K562 (cell line): ENCODE results near the gene NUP50. TPM values are rescaled to one million over a fixed set of nuclear protein-coding genes. Genes with fewer than 3 reads are reported as not detected.

Experiments used
- ATAC-seq: fragments of 200-7000 bp; cut with Tn5 transposase; 3 replicates; pipeline ENCODE4 v1.9.1; 2020; ENCODE audit warnings: moderate library complexity
- BruUV-seq: library from RNA; stranded (reverse); fragments of 400-500 nt; replicated peaks from 2 replicates; lab custom pipeline; 2021; lab: Mats Ljungman, UMichigan
- CTCF ChIA-PET: fragments of 300-600 bp; formaldehyde crosslinking; extraction: SDS; loops from one replicate; lab custom pipeline; 2021; ENCODE audit warnings: low intra/inter-chr PET ratio; lab: Yijun Ruan, JAX
- POLR2A ChIA-PET: fragments of 300-600, 350-650 bp; sonication (Branson Sonifier 250); formaldehyde crosslinking; extraction: SDS; loops from one replicate; lab custom pipeline; 2021; ENCODE audit warnings: antibody characterized with exemption, inconsistent platforms; lab: Yijun Ruan, JAX
- DNase-seq, 4 experiments: peaks; one replicate each; pipeline versions ENCODE4 v3.0.0 to v3.0.0-alpha.2; 2011 to 2018; ENCODE audit warnings: low spot score in 3 of 4, mixed read lengths in 3 of 4; ENCODE audit errors: extremely low read depth in 1 of 4
- FAIRE-seq: peaks from 2 replicates; lab custom pipeline; 2011; peaks lifted over from hg19 to GRCh38; lab: Jason Lieb, UNC
- H2AFZ ChIP-seq: 2 replicates; pipeline ENCODE4 v1.6.0; 2011; ENCODE audit warnings: low read depth, low read length, control low read depth, inconsistent platforms
- H3K27ac ChIP-seq: fragments of 200-600 bp; 3 replicates; pipeline ENCODE4 v1.8.0; 2011; ENCODE audit warnings: low read depth, mild to moderate bottlenecking, control low read depth, inconsistent platforms, low read length, moderate library complexity, mixed read lengths; ENCODE audit errors: extremely low read depth
- H3K27me3 ChIP-seq, 2 experiments: fragments of 300-600 bp in 1 of 2; 2 replicates in 1 of 2; 3 replicates in 1 of 2; pipeline versions ENCODE4 v1.6.0 to v1.8.0; 2011; ENCODE audit warnings: inconsistent platforms in 2 of 2, low read length in 2 of 2, mild to moderate bottlenecking in 1 of 2, mixed read lengths in 1 of 2, moderate library complexity in 1 of 2; ENCODE audit not compliant: control insufficient read depth in 2 of 2, insufficient read depth in 2 of 2
- H3K36me3 ChIP-seq: fragments of 300-600 bp; 3 replicates; pipeline ENCODE4 v1.8.0; 2011; ENCODE audit warnings: mild to moderate bottlenecking, low read length, inconsistent platforms; ENCODE audit not compliant: control insufficient read depth, insufficient read depth
- H3K4me1 ChIP-seq, 2 experiments: fragments of 200-600 bp in 1 of 2; replicated peaks in 1 of 2; 2 replicates in 1 of 2; 3 replicates in 1 of 2; pipeline versions ENCODE4 v1.5.1 to v1.8.0; 2011; ENCODE audit warnings: inconsistent platforms in 2 of 2, low read length in 2 of 2, mild to moderate bottlenecking in 1 of 2, mixed read lengths in 1 of 2, moderate library complexity in 1 of 2; ENCODE audit not compliant: control insufficient read depth in 2 of 2, insufficient read depth in 2 of 2
- H3K4me2 ChIP-seq: 2 replicates; pipeline ENCODE4 v1.6.1; 2011; ENCODE audit warnings: low read length, control low read depth, inconsistent platforms, mixed read lengths; ENCODE audit not compliant: insufficient read depth
- H3K4me3 ChIP-seq: fragments of 200-600 bp; sonication (generic), shearing (Covaris generic); 2 replicates; pipeline ENCODE4 v1.5.1; 2016; ENCODE audit warnings: control low read depth, inconsistent platforms
- H3K79me2 ChIP-seq: fragments of 200-600 bp; 3 replicates; pipeline ENCODE4 v1.8.0; 2011; ENCODE audit warnings: low read length, inconsistent platforms; ENCODE audit not compliant: control insufficient read depth, insufficient read depth
- H3K9ac ChIP-seq, 2 experiments: 2 replicates each; pipeline versions ENCODE4 v1.6.0 to v1.6.1; 2011; ENCODE audit warnings: low read depth in 2 of 2, low read length in 2 of 2, control low read depth in 1 of 2, inconsistent platforms in 1 of 2, mild to moderate bottlenecking in 1 of 2, mixed read lengths in 1 of 2; ENCODE audit not compliant: insufficient read depth in 1 of 2
- H3K9me1 ChIP-seq: one replicate; pipeline ENCODE4 v1.6.0; 2011; ENCODE audit warnings: inconsistent platforms, mild to moderate bottlenecking, low read length, moderate library complexity; ENCODE audit not compliant: control insufficient read depth, insufficient read depth
- H3K9me3 ChIP-seq: replicated peaks from 2 replicates; pipeline ENCODE4 v1.5.1; 2011; ENCODE audit warnings: low read depth, low read length, inconsistent platforms; ENCODE audit not compliant: control insufficient read depth, insufficient read depth
- H4K20me1 ChIP-seq: replicated peaks from 2 replicates; pipeline ENCODE4 v1.6.1; 2011; ENCODE audit warnings: low read length, inconsistent platforms, mixed read lengths; ENCODE audit not compliant: control insufficient read depth, insufficient read depth
- CCNT2 ChIP-seq: IDR thresholded peaks from 2 replicates; pipeline ENCODE4 v1.6.1; 2011; ENCODE audit warnings: borderline replicate concordance, low read depth, mild to moderate bottlenecking, moderate library complexity, mixed read lengths, low read length; ENCODE audit not compliant: insufficient read length; ENCODE audit errors: extremely low read depth
- CEBPZ ChIP-seq: fragments of 150-350 bp; IDR thresholded peaks from 2 replicates; pipeline ENCODE4 v1.6.1; 2014; ENCODE audit warnings: low read depth, mild to moderate bottlenecking, low read length, borderline replicate concordance
- EGR1 ChIP-seq: fragments of 450-650 bp; conservative IDR thresholded peaks from 2 replicates; pipeline ENCODE4 v1.6.1; 2017; ENCODE audit warnings: mild to moderate bottlenecking
- HMGN3 ChIP-seq: IDR thresholded peaks from 2 replicates; pipeline ENCODE4 v1.6.1; 2011; ENCODE audit warnings: borderline replicate concordance, low read depth, mild to moderate bottlenecking, mixed read lengths, low read length; ENCODE audit not compliant: insufficient read length; ENCODE audit errors: extremely low read depth
- IFI16 ChIP-seq: fragments of 250-450 bp; sonication (Bioruptor Pico); IDR thresholded peaks from 2 replicates; pipeline ENCODE4 v2.1.2; 2022; ENCODE audit warnings: mild to moderate bottlenecking, inconsistent platforms
- MBD2 ChIP-seq: sonication (generic); IDR thresholded peaks from 2 replicates; pipeline ENCODE4 v1.6.1; 2016; ENCODE audit warnings: low read depth, borderline replicate concordance
- ZNF143 ChIP-seq: sonication (generic); formaldehyde crosslinking; IDR thresholded peaks from 2 replicates; pipeline ENCODE4 v1.9.0; 2022; ENCODE audit warnings: mild to moderate bottlenecking, missing genetic modification reagents
- ZNF197 ChIP-seq: fragments of 200-800 bp; sonication (Bioruptor generic); IDR thresholded peaks from 2 replicates; pipeline ENCODE4 v1.6.1; 2016; ENCODE audit warnings: low read depth, missing genetic modification characterization, missing compliant biosample characterization
- ZNF551 ChIP-seq: fragments of 250-450 bp; sonication (Bioruptor Pico); IDR thresholded peaks from 2 replicates; pipeline ENCODE4 v1.5.0; 2021; ENCODE audit warnings: mild to moderate bottlenecking, moderate library complexity
- WGBS: fragments of 100-300 bp; shearing (Covaris generic); methylation state at CpG from one replicate; pipeline ENCODE4 v1.1.6; 2016; ENCODE audit warnings: low coverage, mixed read lengths; ENCODE audit not compliant: insufficient coverage; ENCODE audit errors: missing lambda C conversion rate; 5-methylcytosine and 5-hydroxymethylcytosine counted together
- in situ Hi-C: fragments of 300-500 bp; cut with MboI; formaldehyde crosslinking; loops from 4 replicates; pipeline ENCODE4 v1.15.0; 2018; ENCODE audit warnings: inconsistent platforms, mixed read lengths
- intact Hi-C: fragments of 100-400 bp; cut with micrococcal nuclease; formaldehyde crosslinking; loops from 2 replicates; pipeline ENCODE4 v1.14.2; 2022
- polyA plus RNA-seq, 8 experiments: library from polyadenylated mRNA; depleted of rRNA in 4 of 8; stranded (reverse) in 5 of 8; unstranded in 3 of 8; fragments of >200 nt; fragmentation: Nextera tagmentation in 2 of 8; fragmentation: Illumina TruSeq in 1 of 8; extraction: Ambion mirVana in 2 of 8; extraction: Trizol in 1 of 8; gene quantifications; 2 replicates each; pipeline versions ENCODE4 v1.2.1 to v1.2.3, GENCODE V29; 2011 to 2014; ENCODE audit warnings: inconsistent platforms in 1 of 8, missing spikeins in 1 of 8
- total RNA-seq, 7 experiments: library from RNA; depleted of rRNA in 6 of 7; stranded (reverse); fragments of >200 nt in 6 of 7; fragmentation: Illumina TruSeq in 2 of 7; extraction: Trizol in 2 of 7; gene quantifications; 2 replicates each; pipeline versions ENCODE4 v1.2.1 to v1.2.3, GENCODE V29; 2011 to 2021; ENCODE audit warnings: low replicate concordance in 1 of 7
- TF ChIP-seq, protein P1 (sequence below): fragments of 250-450 bp; sonication (Bioruptor Pico); IDR thresholded peaks from 2 replicates; pipeline ENCODE4 v1.4.0; 2020; ENCODE audit warnings: mild to moderate bottlenecking, moderate library complexity

The NUP50 gene
- total and polyA plus RNA-seq, 9 of the 15 experiments (the other 6 are each of a cell fraction or from before 2014, with no cell fraction given) = 23.8 to 83.7 (median 55.3) TPM

GRCh38 chr22:45200230-45200629, 36.5 kb downstream of the NUP50 start:
- 64% methylated on average over 5 of the region's 9 CpGs for WGBS
- FAIRE-seq = no peak
- no peak for ATAC-seq

More at GRCh38 chr22:45200230-45200629, 36.5 kb downstream of the NUP50 start:
- H3K9me3 ChIP-seq = no peaks in the 10 kb centered on the region
- H3K27ac ChIP-seq = no peak overlapping the region
- POLR2A ChIA-PET = no interaction called here
- TF ChIP-seq CCNT2 (no peak), EGR1 (no peak), ZNF551 (no peak), MBD2 (no peak), ZNF143 (no peak), ZNF197 (CRISPR knock-in tag) (no peak), CEBPZ (no peak), IFI16 (CRISPR knock-in tag) (no peak), HMGN3 (no peak)
- TF ChIP-seq, protein P1, sequence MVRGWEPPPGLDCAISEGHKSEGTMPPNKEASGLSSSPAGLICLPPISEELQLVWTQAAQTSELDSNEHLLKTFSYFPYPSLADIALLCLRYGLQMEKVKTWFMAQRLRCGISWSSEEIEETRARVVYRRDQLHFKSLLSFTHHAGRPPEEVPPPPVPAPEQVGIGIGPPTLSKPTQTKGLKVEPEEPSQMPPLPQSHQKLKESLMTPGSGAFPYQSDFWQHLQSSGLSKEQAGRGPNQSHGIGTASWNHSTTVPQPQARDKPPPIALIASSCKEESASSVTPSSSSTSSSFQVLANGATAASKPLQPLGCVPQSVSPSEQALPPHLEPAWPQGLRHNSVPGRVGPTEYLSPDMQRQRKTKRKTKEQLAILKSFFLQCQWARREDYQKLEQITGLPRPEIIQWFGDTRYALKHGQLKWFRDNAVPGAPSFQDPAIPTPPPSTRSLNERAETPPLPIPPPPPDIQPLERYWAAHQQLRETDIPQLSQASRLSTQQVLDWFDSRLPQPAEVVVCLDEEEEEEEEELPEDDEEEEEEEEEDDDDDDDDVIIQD (CRISPR knock-in tag) = no peak
- TF ChIP-seq, all 486 proteins: peak for 0
- no peaks in the 10 kb centered on the region for H3K27me3 ChIP-seq
- CTCF ChIA-PET = no interaction called here
- no peaks in the 10 kb centered on the region for H3K79me2 ChIP-seq
- no peaks in the 10 kb centered on the region for H3K36me3 ChIP-seq
- intact Hi-C loops = loop anchor here (10.0 kb wide), 1 partner anchor 95 kb away; no protein-coding TSS in a partner anchor
- no peak overlapping the region for H3K9ac ChIP-seq
- no peak overlapping the region for H3K4me2 ChIP-seq
- H4K20me1 ChIP-seq = no peaks in the 10 kb centered on the region; the same call in 1 of the 2 replicates
- peaks cover 0 to 38% of the 10 kb centered on the region in 2 experiments; a peak in 2 of 5 replicates for H3K4me1 ChIP-seq
- DNase-seq = no peak
- no peak overlapping the region for H2AFZ ChIP-seq
- H3K4me3 ChIP-seq = no peak overlapping the region
- BruUV-seq = no TSS peak
- in situ Hi-C loops = no loop called here
- peaks cover 6% of the 10 kb centered on the region for H3K9me1 ChIP-seq
